Kasumi-1 (cell line): ENCODE data around the gene TBX21.

Source experiments
- DNase-seq, 2 experiments: peaks; one replicate each; lab custom pipeline; 2025; lab: John Stamatoyannopoulos, UW

The TBX21 gene

GRCh38 chr17:47698749-47699535, 34.1 kb upstream of the TBX21 start:
- DNase-seq: peak; percentile 75 to 87

- no peak for DNase-seq
Observed at GRCh38 chr17:47699536-47699840, 33.5 kb upstream of the TBX21 start.

DNA sequence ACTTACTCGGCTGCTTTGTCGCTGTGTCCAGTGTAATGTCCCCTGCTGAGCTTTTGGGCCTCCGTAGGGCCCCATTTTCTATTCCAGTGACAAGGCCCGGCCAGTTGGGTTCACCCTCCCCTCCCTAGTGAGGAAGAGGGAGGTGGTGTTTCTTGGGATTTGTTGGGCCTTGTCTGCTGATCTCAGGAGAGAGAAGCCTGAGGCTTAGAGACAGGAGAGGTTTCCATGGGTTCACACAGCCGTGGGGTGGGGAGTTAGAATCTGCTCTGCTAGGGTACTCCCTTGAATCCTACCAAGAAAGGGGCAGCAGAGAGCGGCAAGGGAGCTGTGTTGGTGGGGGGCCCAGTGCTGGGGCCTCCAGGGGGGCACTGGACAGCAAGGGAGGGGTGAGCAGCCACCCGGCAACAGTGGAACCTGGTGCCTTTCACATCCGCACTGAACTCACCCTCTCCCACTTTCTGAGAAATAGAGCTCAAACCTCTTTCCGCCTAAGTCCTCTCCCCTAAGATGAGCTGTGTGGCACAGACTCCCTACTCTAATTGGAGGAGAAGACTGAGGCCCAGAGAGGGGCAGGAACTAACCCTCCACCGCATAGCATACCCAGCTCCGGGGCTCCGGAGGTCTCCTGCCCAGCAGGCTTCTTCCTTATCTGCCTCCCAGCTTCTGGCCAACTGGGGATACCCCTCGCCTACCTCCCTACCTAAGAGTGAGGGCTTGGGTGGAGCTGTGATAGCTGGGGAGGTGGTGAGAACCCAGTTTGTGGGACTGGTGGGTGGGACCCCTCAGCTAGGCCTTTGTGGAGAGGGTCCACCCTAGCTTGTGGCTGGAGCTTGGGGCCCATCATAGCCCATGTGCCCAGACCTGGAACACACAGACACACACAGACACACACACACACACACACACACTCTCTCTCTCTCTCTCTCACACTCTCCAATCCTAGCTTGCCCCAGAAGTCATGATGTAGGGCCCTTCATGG, 32.3 kb upstream of the TBX21 start:
- no peak for DNase-seq

DNA sequence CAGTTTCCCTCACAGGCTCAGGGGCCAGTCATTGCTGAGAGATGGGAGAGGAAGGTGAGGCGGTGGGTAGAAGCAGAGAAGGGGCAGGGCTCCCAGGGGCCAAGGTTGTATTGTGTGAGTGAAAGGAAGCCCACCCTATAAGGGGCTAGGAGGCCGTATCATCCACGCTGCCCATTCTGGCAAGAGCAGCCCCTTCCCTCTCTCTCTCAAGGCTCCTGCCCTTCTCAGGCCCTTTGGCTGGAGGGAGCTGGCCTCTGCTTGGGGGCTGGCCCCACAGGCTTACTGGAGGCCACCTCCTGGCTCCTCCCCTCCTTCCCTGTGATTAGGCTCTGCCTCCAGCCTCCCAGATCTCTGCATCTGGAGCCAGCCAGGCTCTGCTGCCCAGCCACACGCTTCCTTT, 31.4 kb upstream of the TBX21 start:
- DNase-seq: no peak

- no peak for DNase-seq
Observed at GRCh38 chr17:47702391-47702995, 30.5 kb upstream of the TBX21 start.

- DNase-seq: peak; percentile 33 to 41
Observed at GRCh38 chr17:47703191-47703591, 29.8 kb upstream of the TBX21 start.

DNA sequence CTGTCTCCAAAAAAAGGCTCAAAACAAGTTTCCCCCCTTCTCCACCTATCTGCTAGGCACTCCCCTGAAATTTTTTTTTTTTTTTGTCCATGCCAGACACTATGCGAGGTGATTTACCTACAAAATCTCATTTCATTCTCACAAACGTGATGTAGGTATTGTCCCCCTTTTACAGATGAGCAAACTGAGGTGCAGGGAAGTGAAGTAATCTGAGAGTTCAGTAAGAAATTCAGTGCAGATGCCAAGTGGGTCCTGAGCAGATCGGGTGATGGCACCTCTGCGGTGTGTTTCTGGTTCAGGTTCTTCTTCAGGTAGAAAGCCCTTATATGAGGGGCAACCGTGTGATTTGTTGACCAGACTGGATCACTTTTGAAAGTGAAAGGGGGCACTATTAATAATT, 29.4 kb upstream of the TBX21 start:
- no peak for DNase-seq

- DNase-seq: peak; percentile 42 to 48
Observed at GRCh38 chr17:47704116-47704515, 28.9 kb upstream of the TBX21 start.

- no peak for DNase-seq
Observed at GRCh38 chr17:47704736-47705135, 28.3 kb upstream of the TBX21 start.

DNA sequence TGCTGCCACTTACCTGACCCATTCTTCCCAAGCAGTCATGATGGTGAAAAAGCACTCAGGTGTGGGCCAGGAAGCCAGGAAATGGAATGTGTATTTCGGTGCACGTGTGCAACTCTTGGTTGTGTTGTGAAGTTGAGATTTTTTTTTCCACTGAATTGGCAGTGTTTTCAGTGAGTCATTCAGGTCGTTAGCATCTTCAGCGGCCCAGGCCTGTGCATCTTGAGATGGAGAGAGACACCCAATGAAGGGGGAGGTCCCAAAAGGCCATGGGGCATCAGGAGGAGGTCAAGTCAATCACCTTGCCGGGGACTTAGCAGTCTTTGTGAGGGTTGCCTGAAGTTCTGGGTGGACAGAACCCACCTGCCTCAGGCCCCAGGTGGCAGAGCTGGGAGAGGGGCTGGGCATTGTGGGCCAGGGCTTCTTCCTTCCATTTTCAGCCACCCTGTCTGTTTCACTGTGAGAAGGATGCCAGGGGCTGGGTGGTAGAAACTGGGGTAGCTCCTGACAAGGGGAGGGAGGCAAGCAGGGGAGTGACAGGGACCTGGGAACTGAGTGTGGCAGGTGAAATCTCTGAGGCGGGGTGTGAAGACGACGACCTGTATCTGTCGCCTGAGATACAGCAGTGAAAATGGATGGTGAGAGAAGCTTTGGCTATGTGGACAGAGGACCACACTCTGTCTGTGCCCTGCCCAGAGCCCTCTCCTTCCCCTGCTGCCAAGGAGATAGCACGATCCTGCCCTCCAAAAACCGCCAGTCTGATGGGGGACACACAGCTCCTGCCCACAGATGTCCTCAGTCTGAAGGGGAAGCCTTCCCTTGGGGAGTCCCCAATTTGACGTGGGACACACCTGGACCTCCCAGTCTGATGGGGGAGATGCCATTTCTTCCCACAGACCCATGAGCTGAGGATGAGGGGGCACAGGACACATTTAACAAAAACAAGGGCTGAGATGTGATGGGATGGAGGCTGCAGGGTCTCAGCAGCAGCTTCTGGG, 27.2 kb upstream of the TBX21 start:
- DNase-seq: no peak

DNA sequence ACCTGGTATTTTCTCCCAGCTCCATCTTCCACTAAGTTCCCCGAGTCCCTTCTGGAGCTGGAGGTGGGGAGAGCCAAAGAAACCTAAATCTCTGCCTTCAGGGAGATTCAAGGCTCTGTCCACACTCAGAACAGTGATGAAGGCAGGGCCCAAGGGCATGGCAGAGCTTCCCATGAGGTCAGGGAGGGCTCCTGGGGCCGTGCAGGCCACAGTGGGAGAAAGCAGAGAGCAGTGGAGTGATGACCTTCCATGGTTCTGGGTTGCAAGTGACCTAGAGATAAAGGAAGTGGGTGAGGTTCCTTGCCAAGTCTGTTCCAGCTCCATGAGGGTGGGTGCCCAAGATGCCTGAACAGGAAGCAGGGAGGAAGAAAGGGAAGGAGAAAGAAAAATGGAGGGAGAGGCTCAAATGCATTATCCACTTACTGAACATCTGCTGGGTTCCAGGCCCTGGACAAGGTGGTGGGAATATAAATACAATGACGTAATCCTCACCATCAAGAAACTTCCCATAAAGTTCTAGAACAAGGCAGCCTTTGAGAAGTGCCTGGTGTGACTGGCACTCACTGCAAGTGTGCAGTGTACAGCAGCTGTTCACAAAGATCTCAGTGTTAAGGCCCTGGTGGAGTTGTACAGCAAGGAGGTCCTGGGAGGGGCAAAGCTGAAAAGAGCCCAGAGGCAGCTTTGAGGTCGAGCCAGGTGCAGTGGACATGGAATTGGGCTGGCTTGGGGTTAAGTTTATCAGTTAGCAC, 25.8 kb upstream of the TBX21 start:
- no peak for DNase-seq

GRCh38 chr17:47707884-47708283, 25.2 kb upstream of the TBX21 start:
- DNase-seq: no peak

GRCh38 chr17:47708312-47708863, 24.6 kb upstream of the TBX21 start:
- DNase-seq: no peak

- no peak for DNase-seq
Observed at GRCh38 chr17:47708864-47709541, 24.0 kb upstream of the TBX21 start.

DNA sequence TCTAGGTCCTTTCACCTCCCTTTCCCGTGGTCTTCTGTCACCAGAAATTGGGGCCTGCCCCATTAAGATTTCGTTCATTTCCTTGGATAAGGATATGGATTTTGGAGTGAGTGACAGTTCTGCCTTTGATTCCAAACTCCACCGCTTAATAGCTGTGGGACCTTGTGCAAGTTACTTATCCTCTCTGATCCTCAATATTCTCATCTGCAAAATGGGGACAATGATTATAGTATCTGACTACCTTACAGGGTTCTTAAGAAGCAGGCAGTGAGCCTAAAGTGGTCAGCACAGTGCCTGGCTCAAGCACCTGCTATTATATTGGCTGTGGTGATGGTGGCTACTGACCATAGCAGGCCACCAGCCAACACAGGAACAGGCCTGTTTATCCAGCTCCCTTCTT, 23.4 kb upstream of the TBX21 start:
- no peak for DNase-seq

DNA sequence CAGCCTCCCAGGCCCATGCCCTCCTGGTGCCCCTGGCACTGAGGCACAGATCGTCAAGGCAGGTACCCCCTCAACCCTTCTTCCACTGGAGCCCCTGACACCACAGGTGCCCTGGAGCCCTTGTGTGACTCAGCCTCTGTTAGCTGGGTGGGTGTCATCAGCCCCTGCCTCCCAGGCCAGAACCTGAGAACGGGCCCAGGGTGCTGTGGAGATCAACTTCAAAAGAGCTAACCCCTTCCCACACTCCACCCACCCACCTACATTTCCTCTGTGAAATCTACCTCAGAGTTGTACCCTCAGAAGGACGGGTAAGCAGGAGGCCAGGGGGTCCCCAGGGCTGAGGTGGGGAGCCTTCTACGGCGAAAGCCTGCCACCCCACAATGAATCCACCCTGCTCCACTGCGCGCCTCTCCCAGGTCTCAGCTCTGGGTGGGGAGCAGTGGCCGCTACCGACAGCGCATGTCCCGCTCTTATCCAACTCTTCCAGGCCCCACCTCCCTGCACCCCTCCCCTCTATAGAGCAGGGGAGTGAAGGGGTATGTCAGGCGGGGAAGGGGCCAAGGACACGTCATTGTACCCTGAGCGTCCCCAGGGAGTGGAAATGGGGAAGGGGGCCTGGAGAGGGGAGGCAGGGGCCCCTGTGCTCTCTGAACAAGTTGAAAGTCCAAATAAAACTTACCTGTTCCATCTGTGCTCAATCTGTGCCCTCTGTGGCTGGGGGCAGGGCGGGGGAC, 21.5 kb upstream of the TBX21 start:
- DNase-seq: no peak

DNA sequence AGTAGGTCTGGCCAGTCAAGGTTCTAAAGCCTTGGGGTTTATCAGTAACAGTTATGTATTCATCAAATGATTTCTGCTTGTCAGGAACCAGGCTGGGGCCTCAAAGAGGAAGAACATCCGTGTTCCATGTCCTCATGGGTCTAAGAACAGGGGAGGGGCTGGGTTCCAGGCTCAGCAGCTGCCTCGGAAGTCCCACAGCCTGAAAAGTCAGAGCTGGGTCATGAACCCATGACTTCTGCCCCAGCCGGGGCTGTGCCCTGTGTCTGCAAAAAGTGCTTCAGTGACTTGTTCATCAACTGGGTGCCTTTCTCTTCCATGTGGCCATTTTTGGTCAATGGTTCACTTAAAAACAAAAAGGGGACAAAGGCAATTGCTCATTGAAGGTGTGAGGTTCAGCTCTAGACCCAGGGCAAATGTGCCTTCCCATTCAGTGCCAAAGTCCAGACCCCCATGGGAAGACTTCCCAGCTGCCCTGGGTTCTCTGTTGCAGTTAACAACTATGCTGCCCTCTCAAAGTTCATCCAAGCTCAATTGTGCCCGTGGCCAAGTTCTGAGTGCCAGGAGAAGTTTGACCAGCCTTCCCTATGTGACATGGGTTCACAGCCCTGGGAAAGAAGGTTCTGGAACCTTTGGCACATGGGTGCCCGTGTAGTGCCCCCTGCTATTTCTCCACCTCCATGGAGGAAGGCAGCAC, 20.6 kb upstream of the TBX21 start:
- DNase-seq: peak; percentile 30 to 41

- peak in 1 of 2 experiments; percentile 14 for DNase-seq
Observed at GRCh38 chr17:47713980-47714700, 18.9 kb upstream of the TBX21 start.
